Endometrial microvascular endothelial cells (primary cell): ENCODE data around the gene MRGPRF. TPM values are rescaled to one million over a fixed set of nuclear protein-coding genes. Genes with fewer than 3 reads are reported as not detected.

Experiments used
- in situ Hi-C: cut with HindIII; loops from 2 replicates; pipeline ENCODE4 v1.10.0; 2017; ENCODE audit warnings: low sequenced_read_pairs, low pct_unique_long_range_greater_than_20kb; ENCODE audit errors: inconsistent ontology term
- total RNA-seq: library from RNA; depleted of rRNA; stranded (reverse); fragments of >200 nt; gene quantifications from one replicate; pipeline ENCODE4 v1.2.3, GENCODE V29; 2015; ENCODE audit errors: inconsistent ontology term

The MRGPRF gene, protein sequence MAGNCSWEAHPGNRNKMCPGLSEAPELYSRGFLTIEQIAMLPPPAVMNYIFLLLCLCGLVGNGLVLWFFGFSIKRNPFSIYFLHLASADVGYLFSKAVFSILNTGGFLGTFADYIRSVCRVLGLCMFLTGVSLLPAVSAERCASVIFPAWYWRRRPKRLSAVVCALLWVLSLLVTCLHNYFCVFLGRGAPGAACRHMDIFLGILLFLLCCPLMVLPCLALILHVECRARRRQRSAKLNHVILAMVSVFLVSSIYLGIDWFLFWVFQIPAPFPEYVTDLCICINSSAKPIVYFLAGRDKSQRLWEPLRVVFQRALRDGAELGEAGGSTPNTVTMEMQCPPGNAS
- total RNA-seq: not detected

DNA sequence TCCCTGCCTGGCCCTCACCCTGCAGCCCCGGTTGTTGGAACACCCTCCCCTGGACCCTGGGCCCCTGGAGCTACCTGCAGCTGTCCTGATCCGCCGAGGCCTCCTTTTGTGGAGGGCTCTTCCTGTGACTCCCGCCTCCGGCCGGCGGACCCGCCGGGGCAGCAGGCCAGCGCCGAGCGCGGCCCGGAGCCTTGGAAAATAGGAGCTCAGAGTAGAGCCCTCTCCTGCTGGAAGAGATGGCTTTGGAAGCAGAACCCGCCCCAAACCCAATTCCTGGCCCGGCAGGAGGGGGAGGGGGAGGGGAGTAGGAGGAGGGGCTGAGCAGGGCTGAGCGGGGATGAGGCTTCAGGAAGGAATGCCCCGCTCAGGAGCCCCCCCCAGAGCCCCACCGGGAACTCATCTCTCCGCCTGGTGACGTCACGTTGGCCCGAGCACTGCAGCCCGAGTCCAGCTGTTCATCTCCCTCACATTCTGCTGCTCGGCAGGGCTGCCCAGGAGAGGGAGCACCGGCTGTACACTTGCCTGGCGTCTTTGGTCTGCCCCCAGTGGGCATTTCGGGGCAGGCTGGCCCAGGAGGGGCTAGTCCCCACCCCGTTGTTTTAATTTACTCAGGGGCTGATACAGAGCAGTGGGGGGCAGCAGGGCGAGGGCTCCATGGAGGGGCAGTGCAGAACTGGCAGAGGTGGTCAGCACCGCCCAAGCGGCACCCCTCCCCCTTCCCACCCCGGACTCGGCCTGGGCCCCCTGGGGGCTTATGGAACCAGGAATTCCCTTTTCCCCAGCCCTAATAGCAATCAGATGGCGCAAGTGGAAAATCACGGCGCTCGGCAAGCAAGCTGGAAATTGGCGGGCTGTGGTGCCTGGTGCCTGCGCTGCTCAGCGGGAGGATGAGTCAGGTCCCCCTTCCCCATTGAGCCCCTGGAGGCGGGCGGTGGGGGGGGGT is at the start of gene MRGPRF:
Gene MRGPRF, minus strand, starts transcription at position 238 of the 943 bp plus-strand sequence. CDS start 3,345 bp downstream, outside the sequence.
- in situ Hi-C loops: no loop called here

DNA sequence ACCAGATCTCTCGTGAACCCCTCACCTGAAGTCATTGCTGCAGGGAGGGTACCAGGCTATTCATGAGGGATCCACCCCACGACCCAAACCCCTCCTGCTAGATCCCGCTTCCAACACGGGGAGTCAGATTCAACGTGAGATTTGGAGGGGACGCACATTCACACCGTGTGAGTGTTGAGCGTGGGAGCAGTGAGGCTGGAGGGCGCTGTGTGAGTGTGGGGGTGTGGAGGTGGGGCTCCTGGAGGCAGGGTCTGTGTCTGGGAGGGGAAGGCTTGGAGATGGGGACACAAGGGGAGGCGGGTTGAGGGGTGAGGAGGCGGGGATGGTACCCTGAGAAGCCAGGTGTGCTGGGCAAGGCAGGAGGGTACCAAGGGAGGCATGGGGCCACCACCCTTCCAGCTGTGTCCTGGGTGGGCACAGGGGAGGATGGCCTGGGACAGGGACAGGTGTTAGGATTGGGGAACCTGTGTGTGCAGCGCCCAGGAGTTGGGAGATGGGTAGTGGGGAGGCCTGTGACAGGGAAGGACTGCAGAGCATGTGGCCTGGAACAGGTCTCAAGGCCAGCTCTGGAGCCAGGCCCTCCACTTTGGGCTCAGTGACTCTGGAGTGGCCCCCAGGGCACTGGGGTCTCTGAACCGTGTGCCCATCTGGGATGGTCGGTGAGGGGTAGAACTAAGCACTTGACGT is 49.3 kb upstream of the MRGPRF start:
- in situ Hi-C loops: no loop called here

GRCh38 chr11:69061713-69062053 is 48.6 kb upstream of the MRGPRF start:
- in situ Hi-C loops: no loop called here

- in situ Hi-C loops: no loop called here
Measured at GRCh38 chr11:69060806-69061712, 48.0 kb upstream of the MRGPRF start.

DNA sequence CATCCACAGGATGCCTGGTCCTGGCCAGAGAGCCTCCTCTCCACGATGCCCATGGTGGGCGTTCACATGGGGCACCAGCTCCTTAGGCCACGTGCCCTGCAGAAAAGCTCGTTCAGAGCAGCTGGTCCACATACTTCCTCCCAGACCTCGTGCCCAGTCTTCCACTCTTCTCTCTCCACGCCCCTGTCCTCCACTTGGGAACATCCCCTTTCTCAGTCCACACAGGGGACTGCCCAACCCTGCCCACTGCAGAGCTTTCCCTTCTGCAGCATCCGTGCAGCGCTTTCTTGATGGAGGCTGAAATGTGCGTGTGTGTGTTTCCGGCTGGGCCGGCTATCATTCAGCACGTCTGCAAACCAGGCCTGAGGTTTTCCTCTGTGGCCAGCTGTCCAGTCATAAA is 46.9 kb upstream of the MRGPRF start:
- in situ Hi-C loops: no loop called here

DNA sequence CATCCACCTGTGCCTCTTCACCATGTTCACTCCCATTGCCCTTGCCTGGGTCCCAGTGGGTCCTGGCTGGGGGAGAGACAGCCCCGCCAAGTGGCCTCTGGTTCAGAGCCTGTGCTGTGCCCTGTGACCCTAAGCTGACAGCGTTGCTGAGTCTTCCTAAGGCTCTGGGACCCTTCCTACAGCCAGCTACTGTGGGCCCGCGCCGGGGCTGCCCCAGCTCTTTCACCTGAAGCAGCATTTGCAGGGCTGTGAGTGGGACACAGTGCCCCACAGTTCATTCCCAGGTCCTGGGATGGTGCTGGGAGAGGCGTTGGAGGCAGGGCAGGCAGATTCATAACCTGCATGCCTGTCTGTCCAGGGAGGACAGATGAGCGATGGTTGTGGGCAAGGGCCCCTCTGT is 46.4 kb upstream of the MRGPRF start:
- in situ Hi-C loops: no loop called here

- in situ Hi-C loops: no loop called here
Measured at GRCh38 chr11:69058511-69059270, 45.6 kb upstream of the MRGPRF start.

GRCh38 chr11:69057801-69058200 is 44.8 kb upstream of the MRGPRF start:
- in situ Hi-C loops: no loop called here

GRCh38 chr11:69057236-69057635 is 44.2 kb upstream of the MRGPRF start:
- in situ Hi-C loops: no loop called here

DNA sequence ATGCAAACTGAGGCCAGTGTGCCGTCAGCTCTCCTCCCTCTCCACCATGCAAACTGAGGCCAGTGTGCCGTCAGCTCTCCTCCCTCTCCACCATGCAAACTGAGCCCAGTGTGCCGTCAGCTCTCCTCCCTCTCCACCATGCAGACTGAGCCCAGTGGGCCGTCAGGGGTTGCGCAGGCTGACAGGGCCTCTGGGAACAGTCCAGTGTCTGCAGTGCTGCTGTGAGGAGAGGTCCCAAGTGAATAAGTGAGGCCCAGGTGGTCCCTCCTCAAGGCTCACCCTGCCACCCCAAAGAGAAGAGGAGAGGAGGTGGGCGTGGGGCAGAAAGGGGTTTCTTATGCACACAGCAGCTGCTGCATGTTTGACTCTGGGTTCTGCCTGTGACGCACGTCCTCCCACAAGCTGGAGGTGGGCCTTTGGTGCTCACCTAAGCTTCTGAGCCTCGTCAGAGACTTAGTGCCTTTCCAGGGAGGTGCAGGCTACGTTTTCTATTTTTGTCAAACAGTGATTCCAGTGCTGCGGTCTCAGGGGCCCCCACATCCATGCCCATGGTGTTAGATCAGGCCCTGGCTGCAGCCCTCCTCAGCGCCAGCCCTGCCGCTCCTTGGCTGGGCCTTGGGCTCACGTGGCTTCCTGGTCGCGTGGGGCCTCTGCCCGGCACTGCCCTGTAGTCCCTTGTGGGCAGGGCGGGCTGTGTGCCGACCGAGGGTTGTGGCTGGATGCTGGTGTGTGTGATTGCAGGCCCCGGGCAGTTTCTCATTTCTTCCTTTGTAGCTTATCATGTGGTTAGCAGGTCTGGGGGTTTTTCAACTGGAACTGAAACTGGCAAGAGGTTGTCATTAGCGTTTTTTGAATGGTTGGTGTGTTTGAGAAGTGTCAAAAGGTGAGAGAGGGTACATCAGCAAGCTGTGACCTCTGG is 42.8 kb upstream of the MRGPRF start:
- in situ Hi-C loops: no loop called here

DNA sequence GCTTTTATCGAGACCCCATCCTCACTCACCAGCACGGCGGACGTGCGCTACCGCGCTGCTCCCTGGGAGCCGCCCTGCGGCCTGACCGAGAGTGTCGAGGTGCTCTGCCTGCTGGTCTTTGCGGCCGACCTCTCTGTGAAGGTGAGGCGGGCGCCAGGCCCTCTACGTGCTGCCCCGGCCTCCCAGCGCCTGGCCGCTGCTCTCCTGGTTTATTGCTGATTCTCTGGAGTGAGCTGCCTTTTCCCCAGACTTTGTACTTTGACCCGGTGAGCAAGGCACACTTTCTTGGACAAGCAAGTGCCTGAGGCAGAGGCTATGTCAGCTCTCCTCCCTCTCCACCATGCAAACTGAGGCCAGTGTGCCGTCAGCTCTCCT is 42.2 kb upstream of the MRGPRF start:
- in situ Hi-C loops: no loop called here

GRCh38 chr11:69054397-69055211 is 41.6 kb upstream of the MRGPRF start:
- in situ Hi-C loops: no loop called here

GRCh38 chr11:69053546-69054396 is 40.7 kb upstream of the MRGPRF start:
- in situ Hi-C loops: no loop called here

DNA sequence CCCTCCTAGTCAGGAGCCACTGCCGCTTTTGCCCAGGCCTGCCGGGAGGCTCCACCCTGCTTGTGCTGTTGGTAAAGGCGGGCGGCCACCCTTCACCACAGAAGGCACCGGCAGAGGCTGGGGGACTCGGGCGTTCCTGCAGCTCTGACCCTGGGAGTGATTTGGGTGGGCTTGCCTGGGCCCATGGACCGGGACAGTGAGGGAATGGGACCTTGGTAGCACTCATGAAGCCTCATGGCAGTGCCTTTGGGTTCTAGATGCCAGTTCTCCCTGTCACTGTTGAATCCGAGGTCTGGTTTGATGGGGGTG is 40.1 kb upstream of the MRGPRF start:
- in situ Hi-C loops: no loop called here

GRCh38 chr11:69052343-69053168 is 39.5 kb upstream of the MRGPRF start:
- in situ Hi-C loops: no loop called here
